Measurements from ENCODE around the gene BROX.
"Not testable (repeated sequence)": the region's sequence is repeated elsewhere in the genome, so short reads cannot be mapped to it uniquely, and the experiment has no call there.

Gene BROX

GRCh38 chr1:222739929-222740328 is 27.6 kb downstream of the BROX start:
- CTCF ChIA-PET, result interaction anchor here (0.5 to 1.3 kb wide), 4 partner anchors 24 to 342 kb away, joined by 3 to 4 read pairs (median 3); no protein-coding TSS in a partner anchor

GRCh38 chr1:222741630-222742457 is 29.5 kb downstream of the BROX start:
- DNase-seq (ENCODE audit: low spot score); POLR2A ChIA-PET (ENCODE audit: low non-redundant PET); H3K27ac ChIP-seq: not testable (repeated sequence)
- CTCF ChIA-PET, result interaction anchor here (0.6 to 0.7 kb wide), 2 partner anchors 143 to 292 kb away, joined by 4 to 5 read pairs; no protein-coding TSS in a partner anchor

More at GRCh38 chr1:222739929-222740328, 27.6 kb downstream of the BROX start:
- no peak for TF ChIP-seq CTCF (conservative IDR thresholded peaks at IDR 0.05; ENCODE audit: low read depth)
- POLR2A ChIA-PET (ENCODE audit: low non-redundant PET), result no interaction called here
- no peak overlapping the region for H3K27ac ChIP-seq
- DNase-seq (ENCODE audit: low spot score), result no peak

GRCh38 chr1:222749927-222750326 is 37.6 kb downstream of the BROX start:
- TF ChIP-seq CTCF (conservative IDR thresholded peaks at IDR 0.05; ENCODE audit: low read depth), result no peak
- CTCF ChIA-PET, result interaction anchor here (0.7 to 0.8 kb wide), 2 partner anchors 333 to 426 kb away, joined by 3 read pairs; no protein-coding TSS in a partner anchor
- H3K27ac ChIP-seq, result no peak overlapping the region
- POLR2A ChIA-PET (ENCODE audit: low non-redundant PET), result no interaction called here
- DNase-seq (ENCODE audit: low spot score), result no peak

- POLR2A ChIA-PET (ENCODE audit: low non-redundant PET), result no interaction called here
- H3K27ac ChIP-seq, result no peak overlapping the region
- DNase-seq (ENCODE audit: low spot score), result no peak
- no peak for TF ChIP-seq CTCF (conservative IDR thresholded peaks at IDR 0.05; ENCODE audit: low read depth)
- CTCF ChIA-PET, result interaction anchor here (0.7 kb wide), 1 partner anchor 425 kb away, joined by 3 read pairs; no protein-coding TSS in a partner anchor
Measured at GRCh38 chr1:222750651-222751050, 38.3 kb downstream of the BROX start.

GRCh38 chr1:222751255-222751654 is 38.9 kb downstream of the BROX start:
- no peak for DNase-seq (ENCODE audit: low spot score)
- no peak for TF ChIP-seq CTCF (conservative IDR thresholded peaks at IDR 0.05; ENCODE audit: low read depth)
- CTCF ChIA-PET, result no interaction called here
- POLR2A ChIA-PET (ENCODE audit: low non-redundant PET), result no interaction called here
- H3K27ac ChIP-seq, result no peak overlapping the region

- peak; percentile 67 for DNase-seq (ENCODE audit: low spot score)
Measured at GRCh38 chr1:222754366-222755139, 42.2 kb downstream of the BROX start.

More at GRCh38 chr1:222754366-222755139, 42.2 kb downstream of the BROX start:
- CTCF ChIA-PET, result interaction anchor here (0.6 kb wide), 1 partner anchor 796 kb away, joined by 3 read pairs; no protein-coding TSS in a partner anchor
- POLR2A ChIA-PET (ENCODE audit: low non-redundant PET), result no interaction called here
- H3K27ac ChIP-seq, result peak overlapping the region; percentile 90
- TF ChIP-seq CTCF (conservative IDR thresholded peaks at IDR 0.05; ENCODE audit: low read depth), result no peak

Data from RWPE1 (cell line).